HUES48 (cell line): ENCODE results near the gene PICALM.

Experiments
- H3K27ac ChIP-seq: one replicate; pipeline ENCODE4 v1.7.0; 2013; ENCODE audit warnings: low read depth, low read length, inconsistent platforms
- H3K27me3 ChIP-seq: 2 replicates; pipeline ENCODE4 v1.6.1; 2013; ENCODE audit warnings: mild to moderate bottlenecking, low read length; ENCODE audit not compliant: control insufficient read depth, insufficient read depth
- H3K36me3 ChIP-seq: 2 replicates; pipeline ENCODE4 v1.6.1; 2013; ENCODE audit warnings: low read length; ENCODE audit not compliant: control insufficient read depth, insufficient read depth
- H3K4me1 ChIP-seq: 2 replicates; pipeline ENCODE4 v1.6.1; 2013; ENCODE audit warnings: mild to moderate bottlenecking, low read length; ENCODE audit not compliant: control insufficient read depth, insufficient read depth
- H3K4me3 ChIP-seq: 2 replicates; pipeline ENCODE4 v1.5.1; 2013; ENCODE audit warnings: mild to moderate bottlenecking, low read depth, low read length
- H3K9ac ChIP-seq: 2 replicates; pipeline ENCODE4 v1.6.1; 2013; ENCODE audit warnings: mild to moderate bottlenecking, low read depth, low read length, moderate library complexity
- H3K9me3 ChIP-seq: 2 replicates; pipeline ENCODE4 v1.6.1; 2013; ENCODE audit warnings: low read length; ENCODE audit not compliant: control insufficient read depth, insufficient read depth

PICALM gene

GRCh38 chr11:86046116-86046515, 22.8 kb downstream of the PICALM start:
- H3K9ac ChIP-seq, result no peak overlapping the region
- peaks cover 10% of the 10 kb centered on the region for H3K4me1 ChIP-seq
- H3K27ac ChIP-seq, result no peak overlapping the region
- H3K9me3 ChIP-seq, result no peaks in the 10 kb centered on the region
- H3K4me3 ChIP-seq, result no peak overlapping the region
- no peaks in the 10 kb centered on the region for H3K27me3 ChIP-seq
- no peaks in the 10 kb centered on the region for H3K36me3 ChIP-seq

DNA sequence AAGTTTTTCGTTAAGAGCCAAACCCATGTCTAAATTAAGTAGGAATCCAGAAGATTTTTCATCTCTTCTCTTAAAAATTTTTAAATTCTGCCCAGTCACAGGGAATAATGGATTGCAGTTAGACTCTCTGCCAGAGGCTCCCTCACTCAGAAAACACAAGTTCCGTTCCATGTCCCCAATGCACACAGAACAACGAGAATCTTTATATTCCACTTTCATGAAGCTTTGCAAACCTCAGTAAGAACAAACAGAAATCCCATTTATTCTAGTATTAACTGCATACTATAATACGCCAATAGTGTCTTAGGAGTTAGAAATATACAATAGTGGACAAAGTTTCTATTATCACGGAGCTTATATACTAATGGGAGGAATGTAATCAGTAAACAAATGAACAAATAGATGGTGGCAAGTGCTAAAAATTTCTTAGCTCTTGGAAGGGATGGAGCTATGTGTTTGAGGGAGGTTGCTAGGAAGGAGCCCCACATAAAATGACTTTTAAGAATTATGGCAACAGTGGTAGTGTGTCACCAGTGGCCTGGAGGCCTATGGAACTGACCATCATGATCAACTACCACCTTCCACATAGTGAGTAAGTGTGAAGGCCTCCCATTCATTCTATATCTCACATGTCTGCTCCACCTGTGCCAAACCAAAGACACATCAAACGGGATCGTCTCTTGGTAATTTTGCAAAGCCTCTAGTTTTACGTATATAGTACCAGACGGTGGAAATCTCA, 24.9 kb downstream of the PICALM start:
- Histone ChIP-seq H3K36me3 (no peaks in the 10 kb centered on the region), H3K4me1 (peaks cover 10% of the 10 kb centered on the region), H3K4me3 (no peak overlapping the region), H3K27me3 (no peaks in the 10 kb centered on the region), H3K9ac (no peak overlapping the region), H3K27ac (no peak overlapping the region), H3K9me3 (no peaks in the 10 kb centered on the region)

DNA sequence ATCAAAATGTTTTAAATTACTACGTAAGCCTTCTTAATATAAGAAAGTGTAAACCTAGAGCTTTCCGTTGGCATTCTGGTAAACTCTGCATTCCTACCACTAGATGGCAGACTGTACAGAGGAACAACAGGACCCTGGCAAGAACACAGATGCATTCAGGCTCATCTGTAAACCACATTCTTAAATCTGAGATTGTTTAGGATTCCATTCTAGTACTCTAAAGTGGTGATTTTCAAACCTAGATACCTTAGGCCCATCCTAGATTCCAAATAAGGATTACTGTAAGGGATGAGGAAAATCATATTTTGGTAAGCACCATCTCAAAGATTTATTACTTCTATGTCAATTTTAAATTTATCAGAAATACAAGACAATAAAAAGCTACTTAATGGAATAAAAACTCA, 26.9 kb downstream of the PICALM start:
- Histone ChIP-seq H3K4me3 (no peak overlapping the region), H3K4me1 (peaks cover 10% of the 10 kb centered on the region), H3K9me3 (no peaks in the 10 kb centered on the region), H3K27me3 (no peaks in the 10 kb centered on the region), H3K27ac (no peak overlapping the region), H3K9ac (no peak overlapping the region), H3K36me3 (no peaks in the 10 kb centered on the region)

- Histone ChIP-seq H3K4me3 (no peak overlapping the region), H3K9me3 (no peaks in the 10 kb centered on the region), H3K9ac (no peak overlapping the region), H3K4me1 (peaks cover 10% of the 10 kb centered on the region), H3K27me3 (no peaks in the 10 kb centered on the region), H3K36me3 (no peaks in the 10 kb centered on the region), H3K27ac (no peak overlapping the region)
Observed at GRCh38 chr11:86040919-86041850, 27.7 kb downstream of the PICALM start.

DNA sequence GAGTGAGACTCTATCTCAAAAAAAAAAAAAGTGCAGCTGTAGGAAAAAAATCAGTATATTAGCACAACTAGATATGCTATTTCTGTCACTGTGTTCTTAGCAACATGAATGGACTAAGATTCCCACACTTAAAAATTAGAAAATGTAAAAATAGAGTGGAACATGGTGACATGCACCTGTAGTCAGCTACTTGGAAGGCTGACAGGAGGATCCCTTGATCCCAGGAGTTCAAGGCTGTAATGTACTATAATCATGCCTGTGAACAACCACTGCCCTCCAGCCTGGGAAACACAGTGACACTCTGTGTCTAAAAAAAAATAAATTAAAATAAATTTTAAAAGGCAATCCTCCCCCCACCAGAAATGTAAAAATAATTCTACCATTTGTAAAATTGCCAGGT, 29.8 kb downstream of the PICALM start:
- H3K36me3 ChIP-seq, result no peaks in the 10 kb centered on the region
- peaks cover 23% of the 10 kb centered on the region for H3K4me1 ChIP-seq
- H3K27me3 ChIP-seq, result no peaks in the 10 kb centered on the region
- H3K4me3 ChIP-seq, result no peak overlapping the region
- no peak overlapping the region for H3K9ac ChIP-seq
- no peaks in the 10 kb centered on the region for H3K9me3 ChIP-seq
- no peak overlapping the region for H3K27ac ChIP-seq

- Histone ChIP-seq H3K4me1 (peaks cover 32% of the 10 kb centered on the region), H3K36me3 (no peaks in the 10 kb centered on the region)
Observed at GRCh38 chr11:86037743-86038142, 31.1 kb downstream of the PICALM start.

DNA sequence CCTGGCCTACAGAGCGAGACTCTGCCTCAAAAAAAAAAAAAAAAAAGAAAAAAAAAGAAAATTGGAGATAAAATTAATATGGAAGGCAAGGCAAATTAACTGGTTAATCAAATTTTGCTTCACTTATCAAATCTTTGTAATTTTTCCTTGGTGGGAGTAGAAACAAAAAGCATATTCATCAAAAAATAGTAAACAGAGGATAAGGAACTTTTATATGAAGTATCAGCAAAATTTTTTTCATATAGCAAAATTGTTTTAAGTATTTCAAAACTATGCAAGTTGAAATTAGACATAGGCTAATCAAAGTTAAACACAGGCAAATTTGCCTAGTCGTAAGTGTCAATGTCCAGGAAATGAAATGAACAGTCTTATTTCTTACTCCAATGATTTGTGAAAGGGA, 33.0 kb downstream of the PICALM start:
- Histone ChIP-seq H3K4me1 (peaks cover 22% of the 10 kb centered on the region), H3K9ac (no peak overlapping the region), H3K9me3 (no peaks in the 10 kb centered on the region), H3K4me3 (no peak overlapping the region), H3K27ac (no peak overlapping the region), H3K36me3 (peaks cover 8% of the 10 kb centered on the region), H3K27me3 (no peaks in the 10 kb centered on the region)

More at GRCh38 chr11:86037743-86038142, 31.1 kb downstream of the PICALM start:
- H3K4me3 ChIP-seq, result no peak overlapping the region
- H3K9ac ChIP-seq, result no peak overlapping the region
- no peaks in the 10 kb centered on the region for H3K27me3 ChIP-seq
- no peaks in the 10 kb centered on the region for H3K9me3 ChIP-seq
- no peak overlapping the region for H3K27ac ChIP-seq

DNA sequence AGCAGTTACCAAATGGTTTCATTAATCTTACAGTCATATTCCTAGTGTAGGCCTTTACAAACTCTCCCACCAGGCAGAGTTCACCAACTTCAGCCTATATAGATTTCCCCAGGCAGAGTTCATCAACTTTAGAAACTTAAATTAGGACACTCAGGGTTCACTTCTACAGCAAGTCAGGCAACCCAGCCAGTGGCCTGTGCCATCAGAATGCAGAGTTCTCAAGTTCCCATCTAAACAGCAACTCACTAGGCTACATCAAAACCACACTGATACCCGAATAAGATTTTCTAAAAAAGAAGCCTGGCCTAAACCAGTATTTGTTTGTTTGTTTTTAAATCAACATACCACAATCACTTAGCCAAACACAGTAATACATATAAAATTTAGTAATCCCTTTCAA, 33.7 kb downstream of the PICALM start:
- Histone ChIP-seq H3K36me3 (peaks cover 13% of the 10 kb centered on the region), H3K27ac (no peak overlapping the region), H3K4me1 (peaks cover 22% of the 10 kb centered on the region), H3K4me3 (no peak overlapping the region), H3K27me3 (no peaks in the 10 kb centered on the region), H3K9me3 (no peaks in the 10 kb centered on the region), H3K9ac (no peak overlapping the region)

DNA sequence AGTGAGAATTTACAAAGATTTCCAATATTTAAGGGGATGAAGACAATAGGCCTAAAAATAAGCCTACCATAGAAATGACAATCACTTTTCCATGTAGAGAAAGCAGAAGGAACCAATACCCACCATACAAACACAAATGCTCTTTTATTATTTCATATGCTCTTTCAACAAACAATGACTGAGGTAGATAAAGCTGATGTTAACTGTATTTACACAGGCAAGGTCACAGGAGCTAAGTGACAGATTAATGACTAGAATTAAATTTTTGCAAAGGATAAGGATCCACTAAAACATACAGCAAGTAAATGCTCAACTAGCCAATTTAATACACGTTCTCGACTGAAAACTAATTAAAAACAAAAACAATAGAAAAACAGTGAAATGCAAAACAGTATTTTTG, 34.2 kb downstream of the PICALM start:
- Histone ChIP-seq H3K4me1 (peaks cover 22% of the 10 kb centered on the region), H3K27me3 (no peaks in the 10 kb centered on the region), H3K36me3 (peaks cover 18% of the 10 kb centered on the region), H3K4me3 (no peak overlapping the region), H3K27ac (no peak overlapping the region), H3K9me3 (no peaks in the 10 kb centered on the region), H3K9ac (no peak overlapping the region)

GRCh38 chr11:86021377-86021776, 47.5 kb downstream of the PICALM start:
- Histone ChIP-seq H3K27me3 (no peaks in the 10 kb centered on the region), H3K4me3 (no peak overlapping the region), H3K9me3 (no peaks in the 10 kb centered on the region), H3K4me1 (no peaks in the 10 kb centered on the region), H3K36me3 (peaks cover 53% of the 10 kb centered on the region), H3K9ac (no peak overlapping the region), H3K27ac (no peak overlapping the region)

DNA sequence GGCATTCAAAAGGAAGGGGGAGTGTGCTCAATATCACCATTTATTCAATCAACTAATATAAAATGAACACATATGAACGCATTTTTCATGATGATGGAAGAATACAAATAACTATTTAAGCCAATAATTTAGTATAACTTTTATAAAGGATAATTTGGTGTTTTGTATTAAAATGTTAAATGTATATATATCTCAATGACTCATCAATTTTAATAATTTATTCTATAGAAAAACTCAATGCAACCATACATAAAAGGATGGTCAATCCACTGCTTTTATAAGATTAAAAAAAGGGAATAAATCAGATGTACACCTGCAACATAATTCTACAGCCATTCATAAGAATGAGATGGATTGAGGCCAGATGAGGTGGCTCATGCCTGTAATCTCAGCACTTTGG, 50.6 kb downstream of the PICALM start:
- no peaks in the 10 kb centered on the region for H3K9me3 ChIP-seq
- H3K27ac ChIP-seq, result no peak overlapping the region
- no peak overlapping the region for H3K4me3 ChIP-seq
- H3K36me3 ChIP-seq, result peaks cover 60% of the 10 kb centered on the region
- H3K27me3 ChIP-seq, result no peaks in the 10 kb centered on the region
- no peak overlapping the region for H3K9ac ChIP-seq
- no peaks in the 10 kb centered on the region for H3K4me1 ChIP-seq
